Lower leg skin (tissue), 3 donors: Measurements from ENCODE around the gene DNASE1L1.

Source experiments
- CTCF ChIP-seq, 3 donors: fragments of 450-650 bp; IDR thresholded peaks; one replicate each; pipeline ENCODE4 v1.5.1; 2016; ENCODE audit warnings: antibody characterized with exemption in 3 of 3, mild to moderate bottlenecking in 3 of 3, moderate library complexity in 2 of 3
- POLR2A ChIP-seq, 2 donors: fragments of 450-650 bp; IDR thresholded peaks; one replicate each; pipeline ENCODE4 v1.6.1; 2016 to 2017; ENCODE audit warnings: antibody characterized with exemption in 2 of 2, mild to moderate bottlenecking in 1 of 2, moderate library complexity in 1 of 2

GRCh38 chrX:154384284-154384892 lies 24.7 kb downstream of the DNASE1L1 start:
- TF ChIP-seq CTCF (IDR thresholded peaks at IDR 0.05) (no peak), POLR2A (IDR thresholded peaks at IDR 0.05) (no peak)
